ENCODE results near the gene EPS15.

The EPS15 gene

GRCh38 chr1:51555866-51556619, 37.0 kb upstream of the EPS15 start:
- no peaks in the 10 kb centered on the region for H3K4me1 ChIP-seq (ENCODE audit: control insufficient read depth, insufficient read depth, low read length)
- CTCF ChIA-PET = interaction anchor here (0.6 to 1.1 kb wide), 4 partner anchors 10 to 687 kb away, joined by 3 to 4 read pairs (median 3); no protein-coding TSS in a partner anchor
- no peak for TF ChIP-seq SETDB1 (IDR thresholded peaks at IDR 0.05; ENCODE audit: insufficient read length, low read length)
- no peak for TF ChIP-seq KLF16 (tag by site-specific recombination; IDR thresholded peaks at IDR 0.05)
- TF ChIP-seq ZSCAN30 (tag by site-specific recombination; IDR thresholded peaks at IDR 0.05) = no peak
- TF ChIP-seq ZIC2 (tag by site-specific recombination; IDR thresholded peaks at IDR 0.05) = no peak
- no peak for TF ChIP-seq KLF1 (tag by site-specific recombination; IDR thresholded peaks at IDR 0.05)
- no peak for TF ChIP-seq TRIM28 (IDR thresholded peaks at IDR 0.05; ENCODE audit: borderline replicate concordance, low read length)
- no peak for TF ChIP-seq ZNF202 (tag by site-specific recombination; IDR thresholded peaks at IDR 0.05; ENCODE audit: borderline replicate concordance)
- TF ChIP-seq SP3 (tag by site-specific recombination; IDR thresholded peaks at IDR 0.05) = no peak
- TF ChIP-seq ZNF518A (tag by site-specific recombination; conservative IDR thresholded peaks at IDR 0.05; ENCODE audit: low read depth) = no peak
- TF ChIP-seq ZNF433 (tag by site-specific recombination; IDR thresholded peaks at IDR 0.05; ENCODE audit: low read depth) = no peak
- no peak for TF ChIP-seq ZNF670 (tag by site-specific recombination; IDR thresholded peaks at IDR 0.05; ENCODE audit: low read depth)
- no peak for TF ChIP-seq ZNF239 (tag by site-specific recombination; IDR thresholded peaks at IDR 0.05)
- no peak for TF ChIP-seq ZNF26 (tag by site-specific recombination; IDR thresholded peaks at IDR 0.05)
- POLR2A ChIA-PET = no interaction called here
- no peak overlapping the region for H3K4me3 ChIP-seq (ENCODE audit: low read depth, low read length)
- no peak overlapping the region for H3K27ac ChIP-seq (ENCODE audit: extremely low read depth, low read depth, low read length)
- H3K9me3 ChIP-seq (ENCODE audit: control insufficient read depth, insufficient read depth, low read depth, low read length) = no peaks in the 10 kb centered on the region
- no peaks in the 10 kb centered on the region for H3K36me3 ChIP-seq (ENCODE audit: control insufficient read depth in 2 of 2, insufficient read depth in 1 of 2, low read length in 2 of 2)

GRCh38 chr1:51553911-51554310, 34.8 kb upstream of the EPS15 start:
- Histone ChIP-seq H3K4me1 (ENCODE audit: control insufficient read depth, insufficient read depth, low read length) (no peaks in the 10 kb centered on the region), H3K9me3 (ENCODE audit: control insufficient read depth, insufficient read depth, low read depth, low read length) (no peaks in the 10 kb centered on the region), H3K27ac (ENCODE audit: extremely low read depth, low read depth, low read length) (no peak overlapping the region), H3K4me3 (ENCODE audit: low read depth, low read length) (no peak overlapping the region), H3K36me3 (ENCODE audit: control insufficient read depth in 2 of 2, insufficient read depth in 1 of 2, low read length in 2 of 2) (no peaks in the 10 kb centered on the region)
- ChIA-PET CTCF (no interaction called here), POLR2A (no interaction called here)
- no peak for TF ChIP-seq ZNF169 (tag by site-specific recombination; IDR thresholded peaks at IDR 0.05)
- no peak for TF ChIP-seq SETDB1 (IDR thresholded peaks at IDR 0.05; ENCODE audit: insufficient read length, low read length)
- TF ChIP-seq ZBTB26 (tag by site-specific recombination; optimal IDR thresholded peaks at IDR 0.05) = no peak
- no peak for TF ChIP-seq KLF10 (tag by site-specific recombination; IDR thresholded peaks at IDR 0.05)
- TF ChIP-seq ZNF133 (tag by site-specific recombination; IDR thresholded peaks at IDR 0.05) = no peak
- TF ChIP-seq ZNF530 (tag by site-specific recombination; IDR thresholded peaks at IDR 0.05; ENCODE audit: low read depth) = no peak
- no peak for TF ChIP-seq SP7 (tag by site-specific recombination; IDR thresholded peaks at IDR 0.05)
- TF ChIP-seq ZNF155 (tag by site-specific recombination; IDR thresholded peaks at IDR 0.05) = no peak
- TF ChIP-seq ZNF791 (tag by site-specific recombination; IDR thresholded peaks at IDR 0.05) = no peak
- TF ChIP-seq ZNF776 (tag by site-specific recombination; IDR thresholded peaks at IDR 0.05; ENCODE audit: borderline replicate concordance) = no peak
- no peak for TF ChIP-seq ZNF777 (tag by site-specific recombination; IDR thresholded peaks at IDR 0.05; ENCODE audit: borderline replicate concordance)
- TF ChIP-seq ZNF433 (tag by site-specific recombination; IDR thresholded peaks at IDR 0.05; ENCODE audit: low read depth) = no peak
- no peak for TF ChIP-seq ZBTB6 (tag by site-specific recombination; IDR thresholded peaks at IDR 0.05)
- no peak for TF ChIP-seq ZNF362 (tag by site-specific recombination; IDR thresholded peaks at IDR 0.05)
- TF ChIP-seq ZNF16 (tag by site-specific recombination; IDR thresholded peaks at IDR 0.05; ENCODE audit: low read depth) = no peak
